Activated gamma-delta T cell treated with anti-CD3 and anti-CD28 coated beads, Interleukin-2, amount 50 U/mL, for 16 hours (primary cell): Measurements from ENCODE around the gene CTNNA2.

ENCODE experiments used
- DNase-seq: peaks from one replicate; pipeline ENCODE4 v3.0.0-alpha.2; 2020; ENCODE audit warnings: low read depth

The CTNNA2 gene

DNA sequence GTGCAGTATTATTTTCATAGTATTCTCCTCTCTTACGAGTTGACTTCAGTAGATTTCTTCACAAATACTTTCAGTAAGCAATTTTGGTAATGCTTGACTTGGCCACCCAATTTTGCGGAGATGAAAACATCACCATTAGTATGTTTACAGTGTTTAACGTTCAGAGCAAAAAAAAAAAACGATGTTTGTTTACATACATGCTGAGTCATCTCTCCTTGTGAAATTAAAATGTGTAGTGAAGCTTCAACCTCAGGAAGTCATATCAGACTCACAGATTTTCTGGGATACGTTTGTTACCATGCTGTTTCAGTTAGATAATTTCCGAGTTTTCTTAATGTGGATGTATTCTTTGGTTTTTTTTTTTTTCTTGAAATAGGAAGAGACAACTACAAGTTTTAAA, 100.1 kb downstream of the CTNNA2 start:
- DNase-seq: no peak

DNA sequence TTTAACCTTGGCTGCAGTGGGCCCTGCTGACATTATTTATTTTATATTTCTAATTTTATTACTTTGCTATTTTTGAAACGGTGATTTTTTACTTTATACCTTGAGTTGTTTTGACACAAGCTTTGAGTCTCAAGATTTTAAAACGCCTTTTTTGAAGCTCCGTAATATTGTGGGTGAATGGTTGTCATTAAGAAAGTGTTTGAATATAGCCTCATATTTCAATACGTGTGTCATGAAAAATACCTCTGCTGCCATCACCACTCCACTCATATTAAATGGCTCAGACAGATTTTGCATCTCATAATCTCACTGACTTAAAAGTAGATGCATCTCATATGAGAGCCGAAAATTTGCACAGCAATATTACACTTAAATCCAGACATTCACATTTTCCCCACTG, 106.6 kb downstream of the CTNNA2 start:
- DNase-seq: no peak

DNA sequence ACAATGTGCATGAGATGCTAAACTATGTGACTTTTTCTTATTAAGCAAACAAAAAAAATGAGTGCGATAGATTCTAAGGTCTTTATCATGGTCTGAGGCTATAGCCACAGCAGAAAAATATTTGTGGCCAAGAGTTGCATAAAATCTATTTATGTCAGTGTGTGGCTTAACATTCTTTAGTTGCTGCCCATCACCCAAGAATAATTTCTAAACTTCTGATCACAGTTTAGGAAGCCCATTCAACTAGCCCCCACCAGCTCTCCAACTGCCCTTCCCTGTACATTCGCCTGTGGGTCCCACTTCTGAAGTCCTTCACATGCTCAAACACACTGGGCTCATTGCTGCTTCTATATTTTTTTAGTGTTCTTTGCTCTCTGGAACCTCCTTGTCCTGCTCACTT, 107.1 kb downstream of the CTNNA2 start:
- no peak for DNase-seq

DNA sequence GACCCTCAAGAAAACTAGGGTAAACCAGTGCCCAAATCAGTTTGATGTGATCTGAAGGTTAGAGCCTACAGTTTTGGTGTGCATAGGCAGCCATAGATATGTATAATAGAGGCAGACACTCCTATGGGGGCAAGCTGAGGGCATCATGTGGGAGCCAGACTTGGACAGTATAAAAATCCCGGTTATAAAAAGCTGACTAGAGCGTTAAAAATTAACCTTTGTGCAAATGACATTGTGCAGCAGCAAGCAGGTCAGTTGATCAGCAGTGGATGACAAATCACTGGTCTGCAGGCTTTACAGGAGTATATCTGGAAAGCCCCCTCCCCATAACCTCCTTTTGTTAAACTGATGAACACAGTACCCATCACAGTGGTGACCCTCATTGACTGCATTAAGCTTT, 107.8 kb downstream of the CTNNA2 start:
- no peak for DNase-seq

DNA sequence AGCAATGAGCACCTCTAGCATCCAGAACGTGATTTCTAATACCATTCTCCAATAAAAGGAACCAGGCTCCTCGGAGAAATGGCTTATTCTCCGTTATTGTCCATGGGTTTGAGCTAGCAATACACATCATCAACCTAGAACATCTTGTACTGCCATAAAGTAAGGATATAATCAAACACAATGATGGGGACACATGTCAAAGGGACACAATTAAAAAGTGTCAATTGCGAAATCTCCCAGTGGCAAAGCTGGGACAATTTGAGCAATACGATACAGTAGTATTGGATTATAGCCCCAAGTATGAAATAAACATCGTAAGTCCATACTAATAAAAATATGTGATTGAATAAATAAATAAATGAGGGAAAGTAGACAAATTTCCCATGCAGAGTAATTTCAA, 108.4 kb downstream of the CTNNA2 start:
- no peak for DNase-seq

DNA sequence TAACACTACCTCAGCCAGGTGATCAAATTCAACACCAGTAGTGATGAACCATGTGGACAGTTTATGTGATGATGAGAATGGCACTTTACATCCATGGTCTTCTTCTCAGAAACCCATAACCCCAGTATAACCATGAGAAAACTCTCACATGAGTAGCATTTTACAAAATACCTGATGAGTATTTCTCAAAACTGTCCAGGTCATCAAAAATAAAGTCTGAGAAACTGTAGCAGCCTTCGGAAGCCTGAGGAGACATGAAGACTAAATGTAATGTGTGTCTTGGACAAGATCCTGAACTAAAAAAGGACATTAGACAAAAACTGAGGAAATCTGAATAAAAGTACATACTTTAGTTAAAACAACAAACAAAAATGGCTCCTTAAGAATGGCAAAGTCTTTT, 108.9 kb downstream of the CTNNA2 start:
- DNase-seq: no peak

DNA sequence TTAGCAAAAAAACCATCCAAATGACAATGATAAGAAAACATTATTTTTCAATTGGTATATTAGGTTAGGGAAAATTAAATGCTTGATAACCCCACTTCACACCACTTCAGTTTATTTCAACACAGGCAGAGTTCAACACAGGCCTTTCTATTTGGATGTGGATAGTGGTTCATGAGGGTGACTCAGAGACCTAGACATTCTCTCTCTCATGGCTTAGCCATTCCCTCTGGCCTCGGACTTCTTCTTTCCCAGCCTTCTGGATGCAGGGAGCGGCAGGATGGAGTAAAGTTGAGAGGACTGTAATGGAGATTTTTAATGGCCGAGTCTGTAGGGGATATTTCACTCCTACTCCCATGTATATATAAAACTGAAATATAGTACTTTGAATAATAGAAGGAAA, 109.7 kb downstream of the CTNNA2 start:
- no peak for DNase-seq

DNA sequence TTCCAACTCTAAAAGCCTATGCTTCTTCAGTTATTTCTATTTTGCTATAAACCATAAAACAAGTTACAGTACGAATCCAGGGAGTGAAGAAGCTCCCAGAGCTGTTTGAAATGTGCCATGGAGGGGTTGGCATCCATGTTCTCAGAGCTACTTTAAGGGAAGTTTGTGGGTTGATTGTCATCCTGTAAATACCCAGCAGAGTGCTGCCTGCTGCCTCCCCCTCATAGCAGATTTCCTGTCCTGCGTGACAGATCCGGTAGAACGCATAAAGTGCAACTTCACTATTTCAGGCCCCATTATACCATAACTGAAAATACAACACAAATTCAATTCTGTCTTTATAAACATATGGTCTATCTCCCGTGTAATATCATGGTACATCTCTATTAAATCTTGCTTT, 114.4 kb downstream of the CTNNA2 start:
- no peak for DNase-seq

DNA sequence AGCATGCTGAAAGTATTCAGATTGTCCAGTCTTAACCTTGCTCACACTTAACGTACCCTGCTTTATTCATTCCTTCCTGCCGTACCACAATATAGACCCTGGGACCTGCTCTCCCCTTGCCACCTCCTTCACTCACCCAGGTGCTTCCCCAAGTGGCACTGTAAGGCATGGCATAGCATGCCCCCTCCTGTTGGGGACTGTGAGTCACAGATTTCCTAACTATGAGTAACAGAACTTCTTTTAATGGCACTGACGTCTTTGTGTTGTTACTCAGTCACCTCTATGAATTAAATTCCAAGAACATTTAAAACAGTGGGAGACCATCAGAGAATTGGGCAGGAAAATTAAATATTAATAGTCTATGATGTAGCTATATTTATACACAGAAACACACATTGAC, 117.2 kb downstream of the CTNNA2 start:
- no peak for DNase-seq

DNA sequence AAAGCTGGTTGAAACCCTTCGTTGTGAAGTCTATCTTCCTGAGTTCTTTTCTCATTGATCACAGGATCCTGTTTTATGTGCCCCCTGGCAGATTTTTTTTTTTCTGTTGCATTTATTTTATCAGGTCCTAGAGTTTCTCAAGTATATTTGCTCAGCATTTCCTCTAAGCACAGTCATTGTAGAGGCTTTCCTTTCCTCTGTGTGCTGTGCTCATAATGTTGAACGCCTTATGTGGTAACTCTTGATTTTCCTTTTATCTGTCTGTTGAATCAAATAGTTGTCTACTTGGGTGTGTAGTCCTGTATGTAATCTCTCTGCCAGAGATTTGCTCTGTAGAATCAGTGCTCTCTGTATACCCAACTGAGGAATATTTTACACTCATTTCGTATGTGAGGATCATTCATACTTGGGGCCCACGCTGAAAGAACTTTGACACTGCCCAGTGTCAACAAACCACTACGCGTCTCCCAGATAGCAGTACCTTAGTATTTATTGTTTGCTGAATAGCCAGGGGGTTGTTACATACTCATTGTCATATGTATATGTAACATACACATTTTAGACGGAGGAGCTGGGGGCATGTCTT, 118.2 kb downstream of the CTNNA2 start:
- DNase-seq: no peak

DNA sequence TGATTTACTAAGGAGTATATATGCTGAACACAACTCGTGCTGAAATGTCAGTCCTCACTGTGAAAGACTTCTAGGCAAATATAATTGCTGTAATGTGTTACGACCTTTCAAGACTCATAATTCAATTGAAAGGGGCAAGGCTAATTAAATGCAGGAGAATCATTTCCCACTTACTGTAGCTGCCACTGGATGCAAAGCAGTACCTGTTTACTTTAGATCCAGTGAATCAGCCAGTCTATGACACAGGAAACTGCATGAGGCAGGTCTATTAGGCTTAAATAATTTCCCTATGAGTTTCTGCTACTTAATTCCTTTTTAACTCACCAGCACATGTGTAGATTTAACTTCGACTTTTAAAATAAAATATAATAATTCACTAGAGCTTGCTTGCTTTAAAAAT, 125.6 kb downstream of the CTNNA2 start:
- no peak for DNase-seq

DNA sequence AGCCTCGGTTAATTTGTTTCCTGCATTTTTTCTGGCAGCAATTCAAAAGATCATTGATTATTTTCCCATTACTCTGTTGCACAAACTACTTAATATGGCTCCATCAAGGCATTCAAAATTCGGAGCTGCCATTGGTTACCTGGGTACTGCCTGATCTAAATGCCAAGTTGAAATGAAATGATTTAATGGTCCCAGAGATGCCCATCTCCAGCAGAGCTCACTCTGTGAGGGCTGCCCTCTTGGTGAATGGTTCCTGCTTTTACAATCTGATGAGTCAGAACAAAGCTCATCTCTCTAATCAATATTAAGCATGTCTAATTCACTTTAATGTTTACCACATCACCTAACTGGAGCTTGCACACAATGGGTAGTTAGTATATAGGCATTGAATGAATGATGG, 126.1 kb downstream of the CTNNA2 start:
- DNase-seq: no peak

DNA sequence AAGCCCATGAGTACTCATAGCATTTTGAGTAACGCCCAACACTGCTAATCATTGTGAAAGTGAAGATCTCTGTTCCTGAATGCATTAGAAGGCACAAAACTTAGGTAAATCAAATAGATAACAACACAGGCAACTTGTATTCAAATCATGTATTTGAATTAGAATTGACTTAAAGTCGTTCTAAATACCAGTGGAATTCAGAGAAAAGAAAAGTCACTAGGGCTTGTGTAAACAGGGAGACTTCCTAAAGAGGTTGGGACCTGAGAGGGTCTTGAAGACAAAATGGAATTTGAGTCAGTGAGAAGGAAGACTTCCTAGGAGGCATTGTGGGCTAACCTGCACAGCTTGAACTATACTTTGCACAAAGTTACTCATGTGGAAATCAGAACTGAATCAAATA, 127.2 kb downstream of the CTNNA2 start:
- DNase-seq: no peak

DNA sequence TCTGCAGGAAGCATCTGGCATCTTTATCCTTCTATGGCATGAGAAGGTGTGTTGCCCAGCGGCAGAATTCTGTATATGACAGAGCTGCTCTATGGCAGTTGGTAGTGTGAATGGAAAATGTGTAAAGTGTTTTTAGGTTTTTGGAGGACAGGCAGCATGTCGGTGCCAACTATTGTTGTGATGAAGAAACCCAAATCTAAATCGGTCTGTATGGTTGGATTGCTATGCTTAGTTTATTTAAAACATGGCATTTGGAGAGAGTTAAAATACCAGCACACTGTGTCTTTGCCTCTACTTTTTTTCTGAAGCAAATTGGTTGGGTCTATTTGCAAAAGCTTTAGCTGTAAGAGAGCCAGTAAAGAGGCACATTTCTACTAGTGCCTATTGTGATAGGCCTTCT, 136.7 kb downstream of the CTNNA2 start:
- no peak for DNase-seq

DNA sequence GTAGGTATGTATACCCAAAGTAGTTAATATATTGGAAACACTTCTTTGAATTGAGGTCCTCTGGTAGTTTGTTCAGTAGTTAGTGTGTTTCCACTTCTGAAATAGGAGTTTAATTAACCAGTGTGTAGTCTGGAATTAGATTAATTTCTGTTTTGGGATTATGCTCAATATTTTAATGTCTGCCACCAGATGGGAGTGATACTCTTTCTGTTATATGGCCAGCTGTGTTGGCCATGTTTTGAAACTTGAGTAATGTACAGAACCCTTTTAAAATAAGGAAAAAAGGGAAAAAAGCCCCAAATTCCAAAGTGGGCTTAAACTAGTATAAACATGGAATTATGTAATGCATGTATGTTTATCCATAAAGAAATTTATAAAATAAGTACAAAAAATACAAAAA, 147.7 kb downstream of the CTNNA2 start:
- DNase-seq: no peak

DNA sequence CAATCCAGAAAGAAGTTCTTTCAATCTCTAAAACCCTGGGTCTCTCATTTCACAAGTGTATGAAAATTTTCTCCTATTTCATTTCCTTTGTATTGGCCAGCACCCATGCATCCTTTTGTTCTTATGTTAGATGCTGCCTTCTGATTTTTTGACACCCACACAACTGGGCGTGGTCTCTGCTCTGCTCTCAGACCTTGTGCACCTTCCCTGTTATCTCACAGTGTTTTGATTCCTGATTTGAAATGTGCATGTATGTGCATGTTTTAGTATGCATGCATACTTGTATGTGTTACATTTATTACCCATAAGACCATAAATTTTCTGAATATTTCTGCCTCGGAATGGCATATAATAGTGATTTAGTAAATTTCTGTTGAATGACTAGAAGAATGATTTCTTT, 152.2 kb downstream of the CTNNA2 start:
- DNase-seq: no peak

DNA sequence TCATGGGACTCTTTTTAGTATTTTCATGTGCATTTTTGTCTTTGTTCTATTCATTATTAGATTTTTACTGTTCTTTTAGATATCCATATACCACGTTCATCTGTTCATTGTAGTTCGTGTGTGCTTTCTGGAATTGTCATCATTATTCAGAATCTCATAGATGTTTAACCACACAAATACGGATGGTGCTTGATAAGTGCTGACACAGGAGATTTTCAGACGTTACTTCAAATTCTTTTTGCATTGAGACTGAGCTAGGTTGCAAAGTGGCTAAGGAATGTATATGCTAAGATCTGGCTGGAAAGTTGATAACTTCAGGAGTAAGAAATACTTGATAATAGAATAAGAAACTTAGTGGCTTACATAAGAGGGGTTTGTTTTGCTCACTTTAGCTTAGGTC, 153.6 kb downstream of the CTNNA2 start:
- DNase-seq: no peak

DNA sequence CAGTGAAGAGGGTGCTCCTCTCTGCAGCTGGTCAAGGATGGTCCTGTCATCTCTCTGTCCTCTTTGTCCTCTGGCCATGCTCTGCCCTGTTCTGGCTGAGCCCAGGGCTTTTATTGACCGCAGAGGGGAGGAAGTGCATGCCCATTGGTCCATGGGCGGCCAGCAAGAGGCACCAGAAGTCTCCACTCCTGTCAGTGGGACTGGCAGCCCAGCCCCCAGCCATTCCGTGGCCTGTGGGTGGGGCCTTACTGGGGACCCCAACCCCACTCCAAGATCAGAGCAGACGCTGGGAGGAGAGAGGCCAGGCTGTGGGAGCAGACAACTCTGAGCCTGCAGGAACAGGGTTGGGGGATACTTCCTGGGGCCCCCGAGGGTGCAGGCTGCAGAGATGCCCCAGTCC, 156.9 kb downstream of the CTNNA2 start:
- DNase-seq: no peak

DNA sequence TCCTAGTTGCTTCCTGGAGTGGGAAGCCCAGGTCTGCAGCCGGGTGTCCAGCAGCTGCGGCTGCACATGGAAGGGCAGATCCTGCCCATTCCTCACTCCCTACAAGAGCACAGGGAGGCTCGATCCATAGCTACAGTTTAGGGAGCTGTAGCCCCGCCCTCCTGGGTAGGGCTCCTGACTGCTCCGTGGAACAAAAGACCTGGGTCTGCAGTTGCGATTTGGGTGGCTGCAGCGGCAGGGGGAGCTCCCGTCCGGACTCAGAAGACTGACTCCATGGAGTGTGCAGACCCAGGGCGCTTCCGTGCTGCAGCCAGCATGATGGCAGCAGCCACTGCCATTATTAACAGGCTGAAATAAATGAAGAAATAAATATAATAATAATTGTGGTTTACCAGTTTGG, 157.3 kb downstream of the CTNNA2 start:
- DNase-seq: no peak

DNA sequence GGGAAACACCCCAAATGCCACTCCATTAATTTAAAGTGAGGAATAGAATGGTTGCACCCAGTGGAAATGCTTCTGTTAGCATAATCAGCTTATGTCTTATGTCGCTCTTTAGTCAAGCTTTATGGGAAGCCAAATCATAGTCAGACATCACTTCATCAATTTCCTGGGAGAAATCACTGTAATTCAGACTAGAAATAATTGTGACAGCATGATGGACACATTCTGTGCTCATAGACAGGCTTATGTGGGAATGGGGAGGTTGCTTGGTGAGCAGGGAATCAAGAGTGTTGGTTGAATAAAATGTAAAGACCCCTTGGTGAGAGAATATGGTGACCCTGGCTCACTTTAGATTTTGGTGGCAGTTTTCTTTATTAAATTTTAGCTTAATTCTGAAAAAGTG, 174.0 kb downstream of the CTNNA2 start:
- DNase-seq: no peak

DNA sequence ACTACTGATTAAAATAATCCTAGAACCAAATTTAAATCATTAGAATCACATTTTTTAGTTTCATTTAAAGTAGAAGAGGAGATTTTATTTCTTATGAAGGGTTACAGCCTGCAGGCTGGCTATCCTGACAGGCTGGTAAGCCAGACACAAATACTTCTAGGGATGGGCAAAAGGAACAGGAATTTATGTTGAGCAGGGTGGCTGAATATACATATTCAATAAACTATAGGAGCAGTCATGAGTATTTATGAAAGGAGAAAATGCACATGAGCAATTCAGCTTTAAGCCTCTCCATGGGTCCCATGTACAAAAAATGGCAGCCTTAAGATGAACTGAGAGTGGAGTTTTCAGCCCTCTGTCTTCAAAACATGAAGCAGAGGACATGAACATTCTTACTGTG, 182.4 kb downstream of the CTNNA2 start:
- no peak for DNase-seq

DNA sequence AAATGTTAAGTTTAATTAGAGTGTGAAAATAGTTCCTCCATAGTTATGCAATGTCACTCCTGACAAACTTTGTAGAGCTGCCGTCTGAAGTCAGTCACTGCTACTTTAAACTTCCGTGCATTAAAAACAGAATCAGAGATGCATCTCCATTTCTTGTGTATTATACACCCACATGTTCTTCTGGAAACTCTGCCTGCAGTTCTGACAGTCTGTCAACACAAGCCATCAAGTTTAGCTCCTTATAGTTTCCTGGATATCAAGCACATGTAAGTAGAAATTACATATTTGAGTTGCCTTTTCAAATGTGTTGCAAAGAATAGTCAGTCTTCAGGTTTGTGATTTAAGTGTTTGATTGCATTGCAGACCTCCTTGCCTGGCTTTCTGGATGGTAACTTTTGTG, 184.3 kb downstream of the CTNNA2 start:
- DNase-seq: no peak

DNA sequence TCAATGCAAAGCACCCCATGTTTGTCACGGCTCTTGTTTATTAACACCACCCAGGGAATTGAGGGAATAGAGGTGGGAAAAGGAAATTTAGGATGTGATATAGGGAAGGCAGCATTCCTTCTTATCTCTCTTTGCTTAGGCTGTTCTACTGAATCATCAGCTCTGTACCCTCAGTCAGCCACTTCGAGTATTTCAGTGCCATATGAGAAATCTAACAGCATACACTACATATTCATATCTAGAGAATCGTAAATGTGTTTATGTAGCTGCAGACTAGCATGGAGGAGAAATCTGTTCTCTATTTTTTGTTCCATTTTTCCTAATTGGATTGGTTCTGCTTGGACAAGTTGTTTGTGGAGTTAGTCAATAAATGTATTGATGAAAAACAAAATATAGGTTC, 187.8 kb downstream of the CTNNA2 start:
- no peak for DNase-seq

DNA sequence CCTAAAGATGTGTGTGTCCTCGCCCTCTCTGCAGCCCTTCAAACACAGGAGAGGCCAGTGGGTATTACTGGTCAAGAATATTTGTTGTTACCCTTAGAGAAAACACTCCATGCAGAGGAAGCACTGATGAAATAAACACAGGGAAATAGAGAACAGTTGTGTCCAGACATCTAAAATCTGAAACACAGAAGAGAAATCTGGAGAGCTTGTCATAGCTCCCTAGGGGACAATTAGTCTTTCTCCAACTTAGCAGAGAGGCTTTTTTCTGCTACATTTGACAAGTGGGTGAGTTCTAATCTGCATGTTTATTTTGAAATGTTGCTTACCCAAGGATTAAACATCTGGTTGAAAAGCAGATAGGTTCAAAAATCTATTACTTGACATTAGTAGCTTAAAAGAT, 190.1 kb downstream of the CTNNA2 start:
- no peak for DNase-seq

DNA sequence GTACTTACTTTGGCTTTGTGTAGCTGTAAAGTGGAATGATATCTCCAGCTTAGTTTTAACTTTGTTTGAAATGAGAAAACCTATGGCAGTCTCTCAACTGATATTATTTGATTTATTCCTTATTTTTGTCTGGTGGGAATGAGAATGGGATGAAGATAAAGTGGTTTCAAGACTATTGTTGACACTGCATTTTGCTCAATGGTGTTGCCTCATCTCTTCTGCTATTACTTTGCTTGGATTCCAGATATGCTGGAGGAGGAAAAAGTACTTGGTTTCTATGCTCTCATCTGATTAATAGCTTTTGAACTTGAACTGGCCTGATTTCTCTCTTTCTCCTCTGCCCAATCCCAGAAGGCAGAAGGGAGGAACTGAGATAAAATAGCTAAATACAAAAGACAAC, 198.2 kb downstream of the CTNNA2 start:
- DNase-seq: no peak
